ENCODE results near the gene DEFB110.

Gene DEFB110

GRCh38 chr6:50021894-50022293 lies at the start of gene DEFB110:
DEFB110 (minus strand) TSS chr6:50021994; CDS start chr6:50021935, 59 bp downstream.
- no peak for DNase-seq

- DNase-seq = no peak
Observed at GRCh38 chr6:50070101-50070500, 48.3 kb upstream of the DEFB110 start.

GRCh38 chr6:50062051-50062450 lies 40.3 kb upstream of the DEFB110 start:
- DNase-seq = no peak

- DNase-seq = no peak
Observed at GRCh38 chr6:50056242-50056641, 34.4 kb upstream of the DEFB110 start.

- no peak for DNase-seq
Observed at GRCh38 chr6:50049829-50050228, 28.0 kb upstream of the DEFB110 start, which contains the start of gene DEFB112. DEFB112 (minus strand) TSS chr6:50049929; CDS start chr6:50049869, 60 bp downstream.

- no peak for DNase-seq
Observed at GRCh38 chr6:50047026-50047425, 25.2 kb upstream of the DEFB110 start.

GRCh38 chr6:50030777-50031562 lies 9.2 kb upstream of the DEFB110 start:
- DNase-seq = peak; percentile 45

- DNase-seq = no peak
Observed at GRCh38 chr6:50030350-50030749, 8.6 kb upstream of the DEFB110 start.

- no peak for DNase-seq
Observed at GRCh38 chr6:50025258-50025657, 3.5 kb upstream of the DEFB110 start.

- DNase-seq = no peak
Observed at GRCh38 chr6:50007819-50008218, 14.0 kb downstream of the DEFB110 start.

GRCh38 chr6:50003139-50003538 lies 18.7 kb downstream of the DEFB110 start:
- DNase-seq = no peak

- DNase-seq = no peak
Observed at GRCh38 chr6:49995278-49995677, 26.5 kb downstream of the DEFB110 start.

GRCh38 chr6:49988900-49989299 lies 32.9 kb downstream of the DEFB110 start:
- DNase-seq = no peak

- no peak for DNase-seq
Observed at GRCh38 chr6:49987749-49988148, 34.0 kb downstream of the DEFB110 start.

- no peak for DNase-seq
Observed at GRCh38 chr6:49986551-49986950, 35.2 kb downstream of the DEFB110 start.

- no peak for DNase-seq
Observed at GRCh38 chr6:49982046-49982445, 39.7 kb downstream of the DEFB110 start.

GRCh38 chr6:49980898-49981297 lies 40.9 kb downstream of the DEFB110 start:
- peak; percentile 3 for DNase-seq

GRCh38 chr6:49979584-49979983 lies 42.2 kb downstream of the DEFB110 start:
- DNase-seq = no peak

- peak; percentile 7 for DNase-seq
Observed at GRCh38 chr6:49978332-49979226, 43.2 kb downstream of the DEFB110 start.

GRCh38 chr6:49969605-49970004 lies 52.2 kb downstream of the DEFB110 start, which contains the start of gene DEFB113:
DEFB113 (minus strand) TSS chr6:49969625; CDS start chr6:49969625, 0 bp downstream.
- no peak for DNase-seq

Data from RPMI8226 (cell line).